HG03135 (cell line): ENCODE measurements around the gene CEP104.

Source experiments
- ATAC-seq: cut with Tn5 transposase; IDR thresholded peaks from one replicate; pipeline ENCODE4 v1.9.1; 2021; ENCODE audit warnings: mild to moderate bottlenecking, moderate library complexity; ENCODE audit not compliant: unreplicated experiment

CEP104 gene

GRCh38 chr1:3894626-3895278 is 37.7 kb upstream of the CEP104 start:
- ATAC-seq, result no peak

- ATAC-seq, result no peak
Observed at GRCh38 chr1:3893190-3893589, 36.2 kb upstream of the CEP104 start.

GRCh38 chr1:3892748-3893147 is 35.7 kb upstream of the CEP104 start:
- no peak for ATAC-seq

GRCh38 chr1:3891329-3891865 is 34.4 kb upstream of the CEP104 start:
- ATAC-seq, result no peak

- ATAC-seq, result no peak
Observed at GRCh38 chr1:3890389-3891328, 33.6 kb upstream of the CEP104 start.

- ATAC-seq, result no peak
Observed at GRCh38 chr1:3889936-3890335, 32.9 kb upstream of the CEP104 start.

GRCh38 chr1:3888301-3888700 is 31.3 kb upstream of the CEP104 start:
- no peak for ATAC-seq

- no peak for ATAC-seq
Observed at GRCh38 chr1:3886691-3887090, 29.7 kb upstream of the CEP104 start.

- no peak for ATAC-seq
Observed at GRCh38 chr1:3886106-3886670, 29.2 kb upstream of the CEP104 start.

- no peak for ATAC-seq
Observed at GRCh38 chr1:3885611-3886010, 28.6 kb upstream of the CEP104 start.

GRCh38 chr1:3884966-3885365 is 28.0 kb upstream of the CEP104 start:
- no peak for ATAC-seq

GRCh38 chr1:3883194-3883925 is 26.3 kb upstream of the CEP104 start:
- no peak for ATAC-seq

GRCh38 chr1:3881193-3881480 is 24.1 kb upstream of the CEP104 start:
- ATAC-seq, result no peak

- ATAC-seq, result no peak
Observed at GRCh38 chr1:3880429-3881192, 23.6 kb upstream of the CEP104 start.

- ATAC-seq, result no peak
Observed at GRCh38 chr1:3879787-3880428, 22.9 kb upstream of the CEP104 start.

- no peak for ATAC-seq
Observed at GRCh38 chr1:3879099-3879498, 22.1 kb upstream of the CEP104 start.

- ATAC-seq, result no peak
Observed at GRCh38 chr1:3876716-3877115, 19.7 kb upstream of the CEP104 start.

- ATAC-seq, result no peak
Observed at GRCh38 chr1:3874736-3875135, 17.7 kb upstream of the CEP104 start.

GRCh38 chr1:3872546-3872945 is 15.5 kb upstream of the CEP104 start:
- ATAC-seq, result no peak

- no peak for ATAC-seq
Observed at GRCh38 chr1:3871451-3871805, 14.4 kb upstream of the CEP104 start.
